Natural killer cell (primary cell): ENCODE results near the gene LMAN1L. TPM values are rescaled to one million over a fixed set of nuclear protein-coding genes. Genes with fewer than 3 reads are reported as not detected.
A peak's percentile ranks its signal among the peaks of the same experiment; 100 is the strongest.

Experiments used
- ATAC-seq, 3 donors: fragments of 150-1000 bp in 2 of 3; fragments of 200-7000 bp in 1 of 3; cut with Tn5 transposase; 1 replicate in 1 of 3; 2 replicates in 2 of 3; pipeline ENCODE4 v1.10.0; 2021; ENCODE audit warnings: mild to moderate bottlenecking in 2 of 3, moderate library complexity in 2 of 3
- DNase-seq, 2 donors: peaks; one replicate each; pipeline versions ENCODE4 v3.0.0 to v3.0.0-alpha.2; 2013 to 2021; ENCODE audit warnings: mixed read lengths in 1 of 2
- H3K27ac ChIP-seq: one replicate; pipeline ENCODE4 v1.5.1; 2013; ENCODE audit warnings: mild to moderate bottlenecking, low read length
- H3K27me3 ChIP-seq: one replicate; pipeline ENCODE4 v1.6.1; 2013; ENCODE audit warnings: low read length; ENCODE audit not compliant: control insufficient read depth, insufficient read depth
- H3K36me3 ChIP-seq: one replicate; pipeline ENCODE4 v1.6.1; 2013; ENCODE audit warnings: low read length; ENCODE audit not compliant: control insufficient read depth, insufficient read depth
- H3K4me1 ChIP-seq: one replicate; pipeline ENCODE4 v1.6.1; 2013; ENCODE audit warnings: low read length; ENCODE audit not compliant: control insufficient read depth, insufficient read depth
- H3K4me3 ChIP-seq: one replicate; pipeline ENCODE4 v1.5.1; 2013; ENCODE audit warnings: low read length
- H3K9me3 ChIP-seq: one replicate; pipeline ENCODE4 v1.6.1; 2013; ENCODE audit warnings: low read length; ENCODE audit not compliant: control insufficient read depth, insufficient read depth
- H3K27ac Mint-ChIP-seq, 2 donors: one replicate each; pipeline ENCODE4 v1.8.0; 2022; ENCODE audit warnings: mild to moderate bottlenecking in 2 of 2, mixed read lengths in 2 of 2, moderate library complexity in 1 of 2
- H3K27me3 Mint-ChIP-seq, 2 donors: one replicate each; pipeline ENCODE4 v1.8.0; 2022; ENCODE audit warnings: low read depth in 2 of 2, mixed read lengths in 2 of 2
- H3K36me3 Mint-ChIP-seq: one replicate; pipeline ENCODE4 v1.8.0; 2022; ENCODE audit warnings: mixed read lengths
- H3K4me1 Mint-ChIP-seq, 2 donors: one replicate each; pipeline ENCODE4 v1.8.0; 2022; ENCODE audit warnings: mixed read lengths in 2 of 2
- H3K4me3 Mint-ChIP-seq: one replicate; pipeline ENCODE4 v1.8.0; 2022; ENCODE audit warnings: mild to moderate bottlenecking, moderate library complexity, mixed read lengths
- H3K9me3 Mint-ChIP-seq, 2 donors: one replicate each; pipeline ENCODE4 v1.8.0; 2022; ENCODE audit warnings: mixed read lengths in 2 of 2
- WGBS: methylation state at CpG from one replicate; pipeline ENCODE4 v1.1.7; 2013; ENCODE audit warnings: missing lambda C conversion rate; ENCODE audit not compliant: insufficient coverage; 5-methylcytosine and 5-hydroxymethylcytosine counted together
- intact Hi-C: fragments of 100-400 bp; cut with micrococcal nuclease; formaldehyde crosslinking; loops from one replicate; pipeline ENCODE4 v1.14.2; 2022
- total RNA-seq, 4 donors: library from RNA; stranded (reverse); fragments of 120-200 nt in 1 of 4; gene quantifications; one replicate each; pipeline versions ENCODE4 v1.2.3 to v1.2.4, GENCODE V29; 2013 to 2022
- TF ChIP-seq, protein P1 (sequence below): fragments of 200-600 bp; IDR thresholded peaks from one replicate; pipeline ENCODE4 v1.8.0; 2022; ENCODE audit warnings: antibody characterized with exemption

The LMAN1L gene
- total RNA-seq, 3 donors from 2014 or later (not counting 1 experiment from before 2014, with no cell fraction given) = 0.72 to 1.1 (median 0.94) TPM

DNA sequence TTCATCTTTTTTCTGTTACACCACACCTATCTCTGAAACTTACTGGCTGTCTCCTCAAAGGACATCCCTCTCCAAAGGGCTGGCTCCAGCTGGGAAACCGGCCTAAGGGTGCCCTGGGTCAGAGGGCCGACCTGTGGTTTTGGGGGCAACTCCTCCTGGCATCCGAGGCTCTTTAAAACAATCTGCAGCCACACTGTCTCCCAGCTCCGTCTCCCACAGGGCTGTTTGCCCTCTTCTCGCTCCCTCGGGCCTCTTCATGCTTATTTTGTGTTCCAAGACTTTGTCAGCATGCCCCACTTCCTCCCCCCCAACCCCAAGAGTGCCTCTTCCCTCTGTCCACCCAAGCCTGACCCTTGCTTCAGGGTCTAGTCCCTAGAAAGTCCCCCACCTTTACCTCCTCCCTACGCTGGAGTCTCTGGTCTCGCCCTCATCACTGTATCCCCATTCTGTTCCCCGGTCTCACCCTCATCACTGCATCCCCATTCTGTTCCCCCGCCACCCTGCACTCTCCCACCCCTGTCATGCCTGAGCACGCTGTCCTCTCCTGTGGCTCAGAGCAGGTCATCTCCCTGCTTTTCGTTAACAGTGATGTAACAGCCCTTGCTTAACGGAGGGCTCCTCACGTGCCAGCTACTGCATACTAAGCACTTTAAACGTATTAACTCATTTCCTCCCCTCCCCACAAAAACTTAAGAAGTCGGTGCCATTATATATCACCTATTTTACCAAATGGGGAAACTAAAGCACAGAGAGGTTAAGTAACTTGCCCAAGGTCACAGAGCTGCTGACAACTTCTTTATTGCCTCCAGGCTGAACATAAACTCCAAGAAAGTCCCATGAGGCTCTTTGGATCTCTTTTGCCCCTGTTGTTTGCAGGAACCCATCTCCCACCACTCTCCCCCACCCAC is 31.9 kb upstream of the LMAN1L start:
- DNase-seq = peak in 1 of 2 donors; percentile 83
- Histone ChIP-seq H3K9me3 (no peaks in the 10 kb centered on the region), H3K4me1 (peaks cover 87% of the 10 kb centered on the region), H3K27me3 (no peaks in the 10 kb centered on the region), H3K36me3 (no peaks in the 10 kb centered on the region), H3K4me3 (peak overlapping the region; percentile 54), H3K27ac (peak overlapping the region; percentile 71)
- H3K27me3 Mint-ChIP-seq = no peaks in the 10 kb centered on the region
- intact Hi-C loops = loop anchor here (10.0 kb wide), 2 partner anchors 424 to 674 kb away; partner anchors contain the start of genes C15orf39 and SIN3A
- no peaks in the 10 kb centered on the region for H3K36me3 Mint-ChIP-seq
- H3K4me3 Mint-ChIP-seq = peak overlapping the region; percentile 92
- TF ChIP-seq, protein P1, sequence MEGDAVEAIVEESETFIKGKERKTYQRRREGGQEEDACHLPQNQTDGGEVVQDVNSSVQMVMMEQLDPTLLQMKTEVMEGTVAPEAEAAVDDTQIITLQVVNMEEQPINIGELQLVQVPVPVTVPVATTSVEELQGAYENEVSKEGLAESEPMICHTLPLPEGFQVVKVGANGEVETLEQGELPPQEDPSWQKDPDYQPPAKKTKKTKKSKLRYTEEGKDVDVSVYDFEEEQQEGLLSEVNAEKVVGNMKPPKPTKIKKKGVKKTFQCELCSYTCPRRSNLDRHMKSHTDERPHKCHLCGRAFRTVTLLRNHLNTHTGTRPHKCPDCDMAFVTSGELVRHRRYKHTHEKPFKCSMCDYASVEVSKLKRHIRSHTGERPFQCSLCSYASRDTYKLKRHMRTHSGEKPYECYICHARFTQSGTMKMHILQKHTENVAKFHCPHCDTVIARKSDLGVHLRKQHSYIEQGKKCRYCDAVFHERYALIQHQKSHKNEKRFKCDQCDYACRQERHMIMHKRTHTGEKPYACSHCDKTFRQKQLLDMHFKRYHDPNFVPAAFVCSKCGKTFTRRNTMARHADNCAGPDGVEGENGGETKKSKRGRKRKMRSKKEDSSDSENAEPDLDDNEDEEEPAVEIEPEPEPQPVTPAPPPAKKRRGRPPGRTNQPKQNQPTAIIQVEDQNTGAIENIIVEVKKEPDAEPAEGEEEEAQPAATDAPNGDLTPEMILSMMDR = no peak
- peaks cover 75 to 86% of the 10 kb centered on the region in 2 donors for H3K4me1 Mint-ChIP-seq
- peak in 2 of 3 donors; percentile 14 to 21 for ATAC-seq
- 16% methylated on average over 16 of the region's 16 CpGs for WGBS
- H3K9me3 Mint-ChIP-seq = no peaks in the 10 kb centered on the region
- peak overlapping the region; percentile 97 to 98 for H3K27ac Mint-ChIP-seq

DNA sequence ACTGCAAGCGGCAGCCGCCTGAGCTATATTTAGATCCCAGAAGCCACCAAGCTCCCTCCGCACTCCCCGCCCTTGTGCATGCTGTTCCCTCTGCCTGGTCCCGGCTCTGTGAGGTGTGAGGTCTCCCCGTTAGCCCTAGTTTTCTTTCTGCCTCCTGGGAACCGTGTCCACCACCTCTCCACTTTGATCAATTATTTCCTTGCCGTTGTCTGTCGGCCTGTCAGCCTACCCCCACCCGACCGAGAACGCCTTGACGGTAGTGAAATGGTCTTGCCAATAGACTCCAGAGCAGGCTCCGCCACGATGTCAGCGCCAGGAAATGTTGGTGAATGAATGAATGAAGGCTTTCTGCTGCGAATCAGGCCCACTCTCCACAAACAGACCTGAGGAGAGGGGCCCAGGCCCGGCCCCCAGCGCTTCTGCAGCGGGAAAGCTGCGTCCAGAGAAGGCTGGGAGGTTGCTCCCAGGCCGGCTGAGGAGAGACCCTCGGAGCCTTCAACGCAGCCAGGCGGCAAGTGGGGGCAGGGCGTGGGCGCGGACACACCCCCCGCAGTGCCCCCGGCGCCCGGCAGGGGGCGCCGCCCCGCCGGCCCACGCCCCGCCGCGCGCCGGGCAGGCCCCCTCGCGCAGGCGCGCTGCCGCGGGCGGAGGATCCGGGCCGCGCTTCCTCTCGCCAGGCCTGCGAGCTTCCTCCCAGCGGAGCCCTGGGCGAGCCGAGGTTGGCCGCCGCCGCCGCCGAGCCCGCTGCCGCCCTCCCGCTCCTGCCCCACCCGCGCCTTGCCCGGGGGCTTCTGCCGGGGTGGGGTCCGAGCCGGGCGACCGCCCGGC is 31.0 kb upstream of the LMAN1L start, which contains the start of gene CSK:
TSS of gene CSK (plus strand) at position 650 of the 828 bp plus-strand sequence. CDS start 16,218 bp downstream, outside the sequence.
- peaks cover 87% of the 10 kb centered on the region for H3K4me1 ChIP-seq
- intact Hi-C loops = loop anchor here (10.0 kb wide), 2 partner anchors 423 to 673 kb away; partner anchors contain the start of genes C15orf39 and SIN3A
- Mint-ChIP-seq H3K27ac (peak within 1 kb of the TSS; percentile 98 to 100), H3K9me3 (no peaks in the 10 kb centered on the region), H3K4me3 (peak within 1 kb of the TSS; percentile 97), H3K27me3 (no peaks in the 10 kb centered on the region), H3K4me1 (peaks cover 81 to 90% of the 10 kb centered on the region in 2 donors), H3K36me3 (no peaks in the 10 kb centered on the region)
- peak within 1 kb of the TSS; percentile 92 for H3K4me3 ChIP-seq
- peaks cover 3% of the 10 kb centered on the region for H3K36me3 ChIP-seq
- WGBS = under 1% methylated on average over 74 of the region's 74 CpGs
- no peaks in the 10 kb centered on the region for H3K9me3 ChIP-seq
- ATAC-seq = peak; percentile 60 to 88 (median 73)
- H3K27ac ChIP-seq = peak within 1 kb of the TSS; percentile 94
- DNase-seq = peak; percentile 84 to 93
- TF ChIP-seq, protein P1 = peak; percentile 55
- no peaks in the 10 kb centered on the region for H3K27me3 ChIP-seq

DNA sequence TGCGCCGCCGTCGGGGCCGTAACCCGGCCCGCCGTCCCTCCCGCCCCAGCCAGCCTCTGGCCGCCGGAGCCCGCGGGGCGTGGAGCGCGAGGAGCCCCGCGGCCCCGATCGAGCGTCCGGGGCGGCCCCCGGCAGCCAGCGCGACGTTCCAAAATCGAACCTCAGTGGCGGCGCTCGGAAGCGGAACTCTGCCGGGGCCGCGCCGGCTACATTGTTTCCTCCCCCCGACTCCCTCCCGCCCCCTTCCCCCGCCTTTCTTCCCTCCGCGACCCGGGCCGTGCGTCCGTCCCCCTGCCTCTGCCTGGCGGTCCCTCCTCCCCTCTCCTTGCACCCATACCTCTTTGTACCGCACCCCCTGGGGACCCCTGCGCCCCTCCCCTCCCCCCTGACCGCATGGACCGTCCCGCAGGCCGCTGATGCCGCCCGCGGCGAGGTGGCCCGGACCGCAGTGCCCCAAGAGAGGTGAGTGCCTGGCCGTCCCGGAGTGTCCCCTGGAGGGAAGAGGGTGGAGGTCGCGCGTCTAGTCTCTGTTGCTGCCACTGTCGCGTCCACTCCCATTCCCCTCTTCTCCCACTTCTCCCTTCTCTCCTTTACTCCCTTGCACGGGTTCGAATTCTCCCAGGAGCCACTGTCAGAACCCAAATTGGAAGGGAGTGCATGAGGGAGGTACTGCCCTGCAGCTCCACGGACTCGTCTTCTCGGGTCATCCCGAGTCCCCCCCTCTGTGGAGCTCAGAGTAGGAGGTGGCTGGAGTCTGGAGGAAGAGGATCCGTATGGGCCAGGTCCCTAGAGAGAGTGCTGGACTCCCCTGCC is 30.2 kb upstream of the LMAN1L start:
- H3K4me1 ChIP-seq = peaks cover 87% of the 10 kb centered on the region
- no peaks in the 10 kb centered on the region for H3K36me3 Mint-ChIP-seq
- peak overlapping the region; percentile 94 for H3K27ac ChIP-seq
- H3K27me3 Mint-ChIP-seq = no peaks in the 10 kb centered on the region
- TF ChIP-seq, protein P1 = no peak
- H3K9me3 Mint-ChIP-seq = no peaks in the 10 kb centered on the region
- DNase-seq (peak; percentile 60 to 84), ATAC-seq (peak; percentile 27 to 58 (median 55))
- H3K9me3 ChIP-seq = no peaks in the 10 kb centered on the region
- under 1% methylated on average over 44 of the region's 72 CpGs for WGBS
- peaks cover 81 to 90% of the 10 kb centered on the region in 2 donors for H3K4me1 Mint-ChIP-seq
- intact Hi-C loops = loop anchor here (10.0 kb wide), 2 partner anchors 422 to 672 kb away; partner anchors contain the start of genes C15orf39 and SIN3A
- peak overlapping the region; percentile 92 for H3K4me3 ChIP-seq
- H3K27me3 ChIP-seq = no peaks in the 10 kb centered on the region
- peaks cover 3% of the 10 kb centered on the region for H3K36me3 ChIP-seq
- peak overlapping the region; percentile 97 for H3K4me3 Mint-ChIP-seq
- peak overlapping the region; percentile 95 to 100 for H3K27ac Mint-ChIP-seq
